ENCODE results near the gene STK24. TPM values are rescaled to one million over a fixed set of nuclear protein-coding genes. Genes with fewer than 3 reads are reported as not detected.

Gene STK24
- total RNA-seq, 4 donors from 2014 or later: 28.7 to 68.4 (median 49.4) TPM

- Histone ChIP-seq H3K9me3 (no peaks in the 10 kb centered on the region), H3K27ac (peak overlapping the region in 2 of 4 donors; percentile 0 to 32), H3K4me3 (no peak overlapping the region), H3K4me1 (peaks cover 27 to 38% of the 10 kb centered on the region in 2 donors), H3K36me3 (peaks cover 0 to 13% of the 10 kb centered on the region in 2 donors), H3K27me3 (no peaks in the 10 kb centered on the region)
- DNase-seq: no peak
- TF ChIP-seq POLR2A (IDR thresholded peaks at IDR 0.05) (no peak), CTCF (IDR thresholded peaks at IDR 0.05 in 4 of 5, conservative IDR thresholded peaks at IDR 0.05 in 1 of 5) (no peak)
- intact Hi-C loops (cut with DNase I; ENCODE audit: low total_unique reads) (loop anchor here (2.0 kb wide), 1 partner anchor 127 kb away; the partner anchor contains the start of gene STK24), in situ Hi-C loops (cut with MboI; ENCODE audit: low sequenced_read_pairs in 4 of 4) (no loop called here)
- no peak for ATAC-seq
Measured at GRCh38 chr13:98450026-98450425, 126.9 kb downstream of the STK24 start.

- intact Hi-C loops (cut with DNase I; ENCODE audit: low total_unique reads): loop anchor here (10.0 kb wide), 1 partner anchor 396 kb away; no protein-coding TSS in a partner anchor
- no peak for ATAC-seq
- Histone ChIP-seq H3K27me3 (no peaks in the 10 kb centered on the region), H3K27ac (no peak overlapping the region), H3K9me3 (no peaks in the 10 kb centered on the region), H3K4me3 (no peak overlapping the region), H3K36me3 (peaks cover 0 to 13% of the 10 kb centered on the region in 2 donors), H3K4me1 (peaks cover 24 to 30% of the 10 kb centered on the region in 2 donors)
- TF ChIP-seq CTCF (IDR thresholded peaks at IDR 0.05 in 4 of 5, conservative IDR thresholded peaks at IDR 0.05 in 1 of 5): no peak
- TF ChIP-seq POLR2A (IDR thresholded peaks at IDR 0.05): no peak
- in situ Hi-C loops (cut with MboI; ENCODE audit: low sequenced_read_pairs in 4 of 4): loop anchor here (5.0 to 10.0 kb wide), 2 partner anchors 203 to 396 kb away; no protein-coding TSS in a partner anchor
- no peak for DNase-seq
Measured at GRCh38 chr13:98449273-98449672, 127.6 kb downstream of the STK24 start.

- intact Hi-C loops (cut with DNase I; ENCODE audit: low total_unique reads) (loop anchor here (10.0 kb wide), 1 partner anchor 396 kb away; no protein-coding TSS in a partner anchor), in situ Hi-C loops (cut with MboI; ENCODE audit: low sequenced_read_pairs in 4 of 4) (loop anchor here (5.0 to 10.0 kb wide), 2 partner anchors 204 to 396 kb away; no protein-coding TSS in a partner anchor)
- TF ChIP-seq CTCF (IDR thresholded peaks at IDR 0.05 in 4 of 5, conservative IDR thresholded peaks at IDR 0.05 in 1 of 5): no peak
- no peak for TF ChIP-seq POLR2A (IDR thresholded peaks at IDR 0.05)
- Histone ChIP-seq H3K27ac (no peak overlapping the region), H3K9me3 (no peaks in the 10 kb centered on the region), H3K27me3 (no peaks in the 10 kb centered on the region), H3K4me3 (no peak overlapping the region), H3K4me1 (peaks cover 21 to 24% of the 10 kb centered on the region in 2 donors), H3K36me3 (peaks cover 0 to 13% of the 10 kb centered on the region in 2 donors)
- DNase-seq: no peak
- no peak for ATAC-seq
Measured at GRCh38 chr13:98448642-98448928, 128.3 kb downstream of the STK24 start.

GRCh38 chr13:98447881-98448641 is 128.8 kb downstream of the STK24 start:
- intact Hi-C loops (cut with DNase I; ENCODE audit: low total_unique reads): loop anchor here (10.0 kb wide), 1 partner anchor 397 kb away; no protein-coding TSS in a partner anchor
- Histone ChIP-seq H3K9me3 (no peaks in the 10 kb centered on the region), H3K27me3 (no peaks in the 10 kb centered on the region), H3K4me1 (peaks cover 18 to 21% of the 10 kb centered on the region in 2 donors), H3K36me3 (peaks cover 0 to 13% of the 10 kb centered on the region in 2 donors), H3K4me3 (no peak overlapping the region), H3K27ac (no peak overlapping the region)
- TF ChIP-seq CTCF (IDR thresholded peaks at IDR 0.05 in 4 of 5, conservative IDR thresholded peaks at IDR 0.05 in 1 of 5) (peak; percentile 23 to 59 (median 33)), POLR2A (IDR thresholded peaks at IDR 0.05) (no peak)
- ATAC-seq: peak in 1 of 2 donors; percentile 18
- in situ Hi-C loops (cut with MboI; ENCODE audit: low sequenced_read_pairs in 4 of 4): loop anchor here (5.0 to 10.0 kb wide), 2 partner anchors 204 to 397 kb away; no protein-coding TSS in a partner anchor
- DNase-seq: peak in 1 of 2 donors; percentile 44

Measured in gastrocnemius medialis (tissue), 4 donors.